Gastrocnemius medialis (tissue), 4 donors: ENCODE measurements around the gene EHD4. TPM values are rescaled to one million over a fixed set of nuclear protein-coding genes. Genes with fewer than 3 reads are reported as not detected.
A peak's percentile ranks its signal among the peaks of the same experiment; 100 is the strongest.

ENCODE experiments used
- ATAC-seq, 2 donors: fragments of 150-250 bp; one replicate each; pipeline ENCODE4 v1.9.1; 2016
- DNase-seq, 2 donors: peaks; one replicate each; pipeline ENCODE4 v3.0.0-alpha.2; 2019
- H3K27ac ChIP-seq, 4 donors: fragments of 200-600 bp; sonication (generic); 1 replicate in 1 of 4; 2 replicates in 3 of 4; pipeline ENCODE4 v1.5.1; 2016 to 2018; ENCODE audit warnings: mild to moderate bottlenecking in 2 of 4, moderate library complexity in 1 of 4
- H3K27me3 ChIP-seq, 3 donors: fragments of 200-600 bp; sonication (generic) in 2 of 3; 1 replicate in 1 of 3; 2 replicates in 2 of 3; pipeline versions ENCODE4 v1.5.1 to v1.6.0; 2016 to 2019; ENCODE audit warnings: mild to moderate bottlenecking in 1 of 3, moderate library complexity in 1 of 3
- H3K36me3 ChIP-seq, 2 donors: fragments of 200-600 bp; sonication (generic) in 1 of 2; one replicate each; pipeline ENCODE4 v1.5.1; 2017 to 2018
- H3K4me1 ChIP-seq, 2 donors: fragments of 200-600 bp; sonication (generic) in 1 of 2; one replicate each; pipeline ENCODE4 v1.5.1; 2016 to 2017; ENCODE audit warnings: mild to moderate bottlenecking in 2 of 2
- H3K4me3 ChIP-seq, 4 donors: fragments of 200-600 bp; sonication (generic) in 3 of 4; 1 replicate in 1 of 4; 2 replicates in 3 of 4; pipeline ENCODE4 v1.5.1; 2016 to 2019; ENCODE audit warnings: mild to moderate bottlenecking in 2 of 4
- H3K9me3 ChIP-seq, 3 donors: fragments of 200-600 bp; sonication (generic) in 2 of 3; 1 replicate in 1 of 3; 2 replicates in 2 of 3; pipeline ENCODE4 v1.5.1; 2016 to 2019
- CTCF ChIP-seq, 5 experiments: fragments of 450-650 bp in 3 of 5; fragments of 200-600 bp in 2 of 5; sonication (generic) in 2 of 5; IDR thresholded peaks in 4 of 5; conservative IDR thresholded peaks in 1 of 5; 1 replicate in 4 of 5; 2 replicates in 1 of 5; pipeline ENCODE4 v1.5.1; 2016 to 2019; ENCODE audit warnings: antibody characterized with exemption in 5 of 5, mild to moderate bottlenecking in 3 of 5, moderate library complexity in 3 of 5
- POLR2A ChIP-seq, 2 donors: fragments of 450-650 bp; IDR thresholded peaks; one replicate each; pipeline ENCODE4 v1.6.1; 2017; ENCODE audit warnings: antibody characterized with exemption in 2 of 2, mild to moderate bottlenecking in 2 of 2, moderate library complexity in 2 of 2
- in situ Hi-C, 4 donors: fragments of 200-750 bp; cut with MboI; loops; one replicate each; pipeline versions ENCODE4 v1.15.0 to v1.8.0; 2017; ENCODE audit warnings: low sequenced_read_pairs in 4 of 4
- intact Hi-C: fragments of 100-400 bp; cut with DNase I; formaldehyde crosslinking; loops from one replicate; pipeline ENCODE4 v1.15.1; 2023; ENCODE audit warnings: low total_unique reads
- total RNA-seq, 4 donors: library from RNA; depleted of rRNA; stranded (reverse); fragments of >200 nt; gene quantifications; one replicate each; pipeline versions ENCODE4 v1.1.0 to v1.2.3, GENCODE V29; 2016

Gene EHD4
- total RNA-seq, 4 donors from 2014 or later = 3.8 to 7.1 (median 4.3) TPM

GRCh38 chr15:41993472-41994170 lies 21.3 kb upstream of the EHD4 start:
- Histone ChIP-seq H3K4me3 (no peak overlapping the region), H3K4me1 (peaks cover 14 to 24% of the 10 kb centered on the region in 2 donors), H3K9me3 (no peaks in the 10 kb centered on the region), H3K36me3 (no peaks in the 10 kb centered on the region), H3K27me3 (no peaks in the 10 kb centered on the region), H3K27ac (peak overlapping the region in 1 of 4 donors; percentile 37)
- TF ChIP-seq POLR2A (IDR thresholded peaks at IDR 0.05) (no peak), CTCF (IDR thresholded peaks at IDR 0.05 in 4 of 5, conservative IDR thresholded peaks at IDR 0.05 in 1 of 5) (no peak)
- DNase-seq (no peak), ATAC-seq (no peak)
- intact Hi-C loops (no loop called here), in situ Hi-C loops (loop anchor here in 3 of 4 donors (5.0 to 10.0 kb wide), 2 partner anchors 61 to 64 kb away; no protein-coding TSS in a partner anchor)

GRCh38 chr15:41992803-41993190 lies 20.4 kb upstream of the EHD4 start:
- Histone ChIP-seq H3K4me1 (peaks cover 14 to 24% of the 10 kb centered on the region in 2 donors), H3K9me3 (no peaks in the 10 kb centered on the region), H3K4me3 (no peak overlapping the region), H3K27me3 (no peaks in the 10 kb centered on the region), H3K27ac (no peak overlapping the region), H3K36me3 (no peaks in the 10 kb centered on the region)
- in situ Hi-C loops = loop anchor here in 3 of 4 donors (5.0 to 10.0 kb wide), 2 partner anchors 62 to 65 kb away; no protein-coding TSS in a partner anchor
- TF ChIP-seq POLR2A (IDR thresholded peaks at IDR 0.05) (no peak), CTCF (IDR thresholded peaks at IDR 0.05 in 4 of 5, conservative IDR thresholded peaks at IDR 0.05 in 1 of 5) (no peak)
- DNase-seq = no peak
- peak in 1 of 2 donors; percentile 39 for ATAC-seq
- intact Hi-C loops = no loop called here

- Histone ChIP-seq H3K4me1 (peaks cover 14 to 24% of the 10 kb centered on the region in 2 donors), H3K27me3 (no peaks in the 10 kb centered on the region), H3K9me3 (no peaks in the 10 kb centered on the region), H3K36me3 (no peaks in the 10 kb centered on the region), H3K27ac (no peak overlapping the region), H3K4me3 (no peak overlapping the region)
- intact Hi-C loops = no loop called here
- no peak for ATAC-seq
- in situ Hi-C loops = loop anchor here in 3 of 4 donors (5.0 to 10.0 kb wide), 2 partner anchors 63 to 65 kb away; no protein-coding TSS in a partner anchor
- DNase-seq = no peak
- TF ChIP-seq CTCF (IDR thresholded peaks at IDR 0.05 in 4 of 5, conservative IDR thresholded peaks at IDR 0.05 in 1 of 5) (no peak), POLR2A (IDR thresholded peaks at IDR 0.05) (no peak)
Observed at GRCh38 chr15:41992151-41992802, 19.9 kb upstream of the EHD4 start.

GRCh38 chr15:41990691-41991090 lies 18.3 kb upstream of the EHD4 start:
- no peak overlapping the region for H3K27ac ChIP-seq
- peaks cover 11 to 20% of the 10 kb centered on the region in 2 donors for H3K4me1 ChIP-seq
- TF ChIP-seq CTCF (IDR thresholded peaks at IDR 0.05 in 4 of 5, conservative IDR thresholded peaks at IDR 0.05 in 1 of 5) (no peak), POLR2A (IDR thresholded peaks at IDR 0.05) (no peak)
- H3K36me3 ChIP-seq = no peaks in the 10 kb centered on the region
- no peak for ATAC-seq
- H3K4me3 ChIP-seq = no peak overlapping the region
- intact Hi-C loops (no loop called here), in situ Hi-C loops (loop anchor here in 3 of 4 donors (5.0 to 10.0 kb wide), 2 partner anchors 64 to 67 kb away; no protein-coding TSS in a partner anchor)
- no peaks in the 10 kb centered on the region for H3K9me3 ChIP-seq
- H3K27me3 ChIP-seq = no peaks in the 10 kb centered on the region
- DNase-seq = no peak
